HAP-1 (cell line): Measurements from ENCODE around the gene HIVEP3.
"Not testable (repeated sequence)": the region's sequence is repeated elsewhere in the genome, so short reads cannot be mapped to it uniquely, and the experiment has no call there.

ENCODE experiments used
- DNase-seq, 2 experiments: peaks; one replicate each; pipeline ENCODE4 v3.0.0-alpha.2; 2016 to 2020; ENCODE audit warnings: low spot score in 2 of 2
- H3K27me3 ChIP-seq: fragments of 250-450 bp; sonication (Bioruptor Pico); 2 replicates; pipeline ENCODE4 v1.5.1; 2020; ENCODE audit warnings: low read depth, mild to moderate bottlenecking, moderate library complexity
- H3K36me3 ChIP-seq: fragments of 250-450 bp; sonication (Bioruptor Pico); replicated peaks from 2 replicates; pipeline ENCODE4 v1.5.1; 2020; ENCODE audit warnings: mild to moderate bottlenecking
- H3K4me1 ChIP-seq: fragments of 250-450 bp; sonication (Bioruptor Pico); 2 replicates; pipeline ENCODE4 v1.5.1; 2020; ENCODE audit warnings: mild to moderate bottlenecking
- H3K4me3 ChIP-seq: fragments of 250-450 bp; sonication (Bioruptor Pico); 2 replicates; pipeline ENCODE4 v1.5.1; 2020; ENCODE audit warnings: mild to moderate bottlenecking, moderate library complexity
- H3K9me3 ChIP-seq: fragments of 250-450 bp; sonication (Bioruptor Pico); 2 replicates; pipeline ENCODE4 v1.5.1; 2020; ENCODE audit warnings: mild to moderate bottlenecking, moderate library complexity
- in situ Hi-C: fragments of 300-500 bp; cut with MboI; formaldehyde crosslinking; loops from 3 replicates; pipeline ENCODE4 v1.14.3; 2020; ENCODE audit warnings: low sequenced_read_pairs, inconsistent platforms, mixed read lengths

The HIVEP3 gene

GRCh38 chr1:41699861-41700248 is 218.9 kb downstream of the HIVEP3 start:
- no peaks in the 10 kb centered on the region for H3K27me3 ChIP-seq
- in situ Hi-C loops: no loop called here
- no peaks in the 10 kb centered on the region for H3K36me3 ChIP-seq
- H3K4me3 ChIP-seq: no peak overlapping the region
- DNase-seq: no peak
- no peaks in the 10 kb centered on the region for H3K4me1 ChIP-seq
- no peaks in the 10 kb centered on the region for H3K9me3 ChIP-seq

GRCh38 chr1:41698916-41699860 is 219.5 kb downstream of the HIVEP3 start:
- in situ Hi-C loops: no loop called here
- H3K27me3 ChIP-seq: no peaks in the 10 kb centered on the region
- no peaks in the 10 kb centered on the region for H3K4me1 ChIP-seq
- no peak for DNase-seq
- H3K9me3 ChIP-seq: no peaks in the 10 kb centered on the region
- H3K4me3 ChIP-seq: no peak overlapping the region
- H3K36me3 ChIP-seq: no peaks in the 10 kb centered on the region

DNA sequence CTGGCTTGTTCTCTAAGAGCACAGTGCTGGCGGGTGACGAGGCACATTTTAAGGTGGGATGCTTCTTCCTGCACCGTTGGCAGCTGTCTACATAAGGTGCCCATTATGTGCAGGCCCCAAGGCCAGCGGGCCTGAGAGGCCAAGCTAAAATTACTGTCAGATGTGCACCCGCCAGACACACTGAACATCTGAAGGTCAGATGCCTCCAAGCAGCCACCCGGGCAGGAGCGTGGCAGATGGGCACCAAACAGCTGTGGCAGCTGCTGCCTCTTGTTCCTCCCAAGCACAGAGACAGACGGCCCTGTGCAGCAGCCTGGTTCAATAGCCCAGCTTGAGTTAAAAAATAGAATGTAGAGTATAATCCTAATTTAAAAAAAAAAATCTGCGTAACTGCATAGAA is 222.3 kb downstream of the HIVEP3 start:
- Histone ChIP-seq H3K9me3 (no peaks in the 10 kb centered on the region), H3K4me1 (no peaks in the 10 kb centered on the region), H3K27me3 (0 out of 2 replicates have a peak, but pooled peaks cover 3% of the 10 kb centered on the region), H3K36me3 (no peaks in the 10 kb centered on the region), H3K4me3 (no peak overlapping the region)
- DNase-seq: no peak
- in situ Hi-C loops: no loop called here

- no peaks in the 10 kb centered on the region for H3K4me1 ChIP-seq
- no peaks in the 10 kb centered on the region for H3K9me3 ChIP-seq
- no peak for DNase-seq
- in situ Hi-C loops: no loop called here
- H3K27me3 ChIP-seq: 0 out of 2 replicates have a peak, but pooled peaks cover 3% of the 10 kb centered on the region
- no peaks in the 10 kb centered on the region for H3K36me3 ChIP-seq
- H3K4me3 ChIP-seq: no peak overlapping the region
These were observed 223.5 kb downstream of the HIVEP3 start for GRCh38 chr1:41695118-41695745.

DNA sequence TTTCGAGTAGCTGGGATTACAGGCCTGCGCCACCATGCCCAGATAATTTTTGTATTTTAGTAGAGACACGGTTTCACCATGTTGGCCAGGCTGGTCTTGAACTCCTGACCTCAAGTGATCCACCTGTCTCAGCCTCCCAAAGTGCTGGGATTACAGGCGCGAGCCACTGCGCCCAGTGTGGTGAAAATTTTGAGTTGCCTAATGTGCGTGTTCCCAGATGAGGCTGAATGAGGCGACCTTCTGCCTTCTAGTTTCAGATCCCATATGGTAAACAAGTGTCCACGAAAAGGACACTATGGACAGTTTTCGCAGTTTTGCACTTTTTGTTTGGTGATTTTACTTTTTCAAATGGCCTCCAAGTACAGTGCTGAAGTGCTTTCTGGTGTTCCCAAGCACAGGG is 226.8 kb downstream of the HIVEP3 start:
- in situ Hi-C loops, H3K9me3 ChIP-seq, DNase-seq, H3K4me1 ChIP-seq, H3K27me3 ChIP-seq, H3K4me3 ChIP-seq, H3K36me3 ChIP-seq: not testable (repeated sequence)

DNA sequence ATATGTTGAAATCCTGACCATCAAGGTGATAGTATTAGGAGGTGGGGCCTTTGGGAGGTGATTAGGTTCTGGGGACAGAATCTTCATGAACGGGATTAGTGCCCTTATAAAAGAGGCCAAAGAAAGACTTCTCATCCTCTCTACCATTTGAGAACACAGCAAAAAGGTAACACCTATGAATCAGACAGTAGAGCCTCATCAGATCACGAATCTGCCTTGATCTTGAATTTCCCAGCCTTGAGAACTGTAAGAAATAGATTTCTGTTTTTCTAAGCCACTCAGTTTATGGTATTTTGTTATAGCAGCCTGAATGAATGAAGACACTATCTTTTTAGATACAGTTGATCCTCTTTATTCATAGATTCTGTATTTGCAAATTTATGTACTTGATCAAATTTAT is 227.3 kb downstream of the HIVEP3 start:
- no peaks in the 10 kb centered on the region for H3K9me3 ChIP-seq
- 0 out of 2 replicates have a peak, but pooled peaks cover 3% of the 10 kb centered on the region for H3K27me3 ChIP-seq
- no peaks in the 10 kb centered on the region for H3K4me1 ChIP-seq
- no peak for DNase-seq
- H3K36me3 ChIP-seq: no peaks in the 10 kb centered on the region
- in situ Hi-C loops: no loop called here
- no peak overlapping the region for H3K4me3 ChIP-seq

- no peaks in the 10 kb centered on the region for H3K4me1 ChIP-seq
- H3K36me3 ChIP-seq: no peaks in the 10 kb centered on the region
- no peak overlapping the region for H3K4me3 ChIP-seq
- 0 out of 2 replicates have a peak, but pooled peaks cover 3% of the 10 kb centered on the region for H3K27me3 ChIP-seq
- no peak for DNase-seq
- in situ Hi-C loops: no loop called here
- H3K9me3 ChIP-seq: no peaks in the 10 kb centered on the region
These were observed 228.4 kb downstream of the HIVEP3 start for GRCh38 chr1:41690331-41690730.

- DNase-seq: no peak
- H3K4me1 ChIP-seq: no peaks in the 10 kb centered on the region
- in situ Hi-C loops: no loop called here
- H3K9me3 ChIP-seq: no peaks in the 10 kb centered on the region
- H3K4me3 ChIP-seq: no peak overlapping the region
- 0 out of 2 replicates have a peak, but pooled peaks cover 3% of the 10 kb centered on the region for H3K27me3 ChIP-seq
- no peaks in the 10 kb centered on the region for H3K36me3 ChIP-seq
These were observed 229.2 kb downstream of the HIVEP3 start for GRCh38 chr1:41689558-41689981.

- Histone ChIP-seq H3K4me1 (no peaks in the 10 kb centered on the region), H3K27me3 (0 out of 2 replicates have a peak, but pooled peaks cover 3% of the 10 kb centered on the region), H3K9me3 (no peaks in the 10 kb centered on the region), H3K36me3 (no peaks in the 10 kb centered on the region), H3K4me3 (no peak overlapping the region)
- DNase-seq: no peak
- in situ Hi-C loops: no loop called here
These were observed 229.6 kb downstream of the HIVEP3 start for GRCh38 chr1:41689139-41689538.

DNA sequence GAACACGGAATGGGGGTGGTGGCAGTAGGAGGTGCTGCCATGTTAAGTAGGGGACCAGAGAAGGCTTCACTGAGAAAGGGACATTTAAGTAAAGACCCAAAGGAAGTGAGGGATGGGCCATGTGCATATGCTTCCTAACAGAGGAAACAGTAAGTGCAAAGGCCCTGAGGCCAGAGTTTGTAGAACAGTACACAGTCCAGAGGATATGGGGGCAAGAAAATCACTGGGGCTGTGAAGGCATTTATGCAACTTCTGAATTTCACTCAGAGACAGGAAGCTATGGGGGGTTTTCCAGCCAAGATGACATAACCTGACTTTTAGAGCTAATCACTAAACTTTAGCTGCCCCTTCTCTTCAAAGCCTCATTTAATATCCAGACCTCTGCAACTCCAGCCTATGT is 231.7 kb downstream of the HIVEP3 start:
- Histone ChIP-seq H3K4me1 (no peaks in the 10 kb centered on the region), H3K27me3 (no peaks in the 10 kb centered on the region), H3K4me3 (no peak overlapping the region), H3K9me3 (no peaks in the 10 kb centered on the region), H3K36me3 (no peaks in the 10 kb centered on the region)
- in situ Hi-C loops: no loop called here
- DNase-seq: no peak

GRCh38 chr1:41683681-41684500 is 234.8 kb downstream of the HIVEP3 start:
- no peak for DNase-seq
- Histone ChIP-seq H3K4me3 (no peak overlapping the region), H3K4me1 (no peaks in the 10 kb centered on the region), H3K36me3 (no peaks in the 10 kb centered on the region), H3K27me3 (no peaks in the 10 kb centered on the region), H3K9me3 (no peaks in the 10 kb centered on the region)
- in situ Hi-C loops: no loop called here

DNA sequence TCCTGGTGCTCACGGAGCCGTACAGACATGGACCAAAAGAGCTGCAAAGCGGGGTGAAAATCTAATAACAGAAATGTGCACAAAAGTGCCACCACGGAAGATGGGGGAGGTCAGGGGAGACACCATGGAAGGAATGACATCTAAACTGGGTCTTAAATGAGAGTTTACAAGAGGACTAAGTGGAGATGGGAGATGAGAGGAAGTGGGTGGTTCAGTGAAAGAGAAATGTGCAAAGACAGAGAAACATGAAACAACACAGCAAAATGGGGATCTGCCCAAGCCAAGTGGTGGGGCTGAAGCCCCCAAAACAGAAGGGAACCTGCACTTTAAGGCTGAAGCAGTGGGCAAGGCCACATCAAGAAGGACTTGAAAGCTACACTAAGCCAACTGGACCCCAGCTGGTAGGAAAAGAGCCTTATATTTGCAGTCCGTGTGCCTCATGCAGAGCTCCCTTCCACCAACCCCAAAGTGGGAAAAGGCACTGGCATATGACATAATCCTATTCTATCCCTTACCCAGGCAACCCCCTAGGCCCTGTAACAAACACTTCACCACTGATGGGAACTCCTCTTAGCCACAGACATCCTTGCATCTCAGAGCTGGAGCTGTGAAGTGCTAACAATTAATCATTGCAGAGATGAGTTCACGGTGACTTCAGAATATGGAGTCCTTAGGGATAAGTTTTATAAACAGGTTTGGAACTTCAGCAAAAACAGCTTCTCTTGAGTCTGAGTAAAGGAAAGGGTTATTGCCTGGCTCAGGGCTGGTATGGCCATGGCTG is 235.7 kb downstream of the HIVEP3 start:
- H3K9me3 ChIP-seq: no peaks in the 10 kb centered on the region
- no peaks in the 10 kb centered on the region for H3K36me3 ChIP-seq
- DNase-seq: no peak
- no peak overlapping the region for H3K4me3 ChIP-seq
- in situ Hi-C loops: no loop called here
- H3K4me1 ChIP-seq: no peaks in the 10 kb centered on the region
- H3K27me3 ChIP-seq: no peaks in the 10 kb centered on the region

DNA sequence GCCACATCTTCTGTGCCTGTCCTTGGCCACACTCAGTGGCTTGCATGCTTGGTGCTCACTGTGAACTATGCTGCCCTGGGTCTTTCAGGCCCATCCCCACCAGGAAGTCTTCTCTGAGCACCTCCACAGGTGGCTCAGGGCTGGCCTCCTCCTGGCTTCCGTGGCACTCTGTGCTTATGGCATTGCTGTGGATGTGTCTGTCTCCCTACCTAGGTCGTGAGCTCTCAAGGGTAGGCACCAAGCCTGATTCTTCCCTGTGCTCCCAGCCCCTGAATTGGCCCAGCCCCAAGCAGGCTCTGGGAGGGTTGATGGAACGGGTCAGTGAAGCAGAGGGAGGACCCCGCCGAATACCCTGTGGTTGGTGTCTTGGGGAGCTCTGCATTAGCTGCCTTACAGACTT is 236.6 kb downstream of the HIVEP3 start:
- no peak overlapping the region for H3K4me3 ChIP-seq
- no peaks in the 10 kb centered on the region for H3K27me3 ChIP-seq
- no peak for DNase-seq
- in situ Hi-C loops: no loop called here
- H3K9me3 ChIP-seq: no peaks in the 10 kb centered on the region
- no peaks in the 10 kb centered on the region for H3K36me3 ChIP-seq
- H3K4me1 ChIP-seq: no peaks in the 10 kb centered on the region
